ENCODE measurements around the gene PLK2. TPM values are rescaled to one million over a fixed set of nuclear protein-coding genes. Genes with fewer than 3 reads are reported as not detected.

Gene PLK2
- total RNA-seq, 1 donor from 2014 or later, result 18.2 TPM

- Mint-ChIP-seq H3K9me3 (no peaks in the 10 kb centered on the region), H3K27ac (no peak overlapping the region), H3K4me3 (ENCODE audit: low read depth) (no peak overlapping the region), H3K36me3 (ENCODE audit: low read depth) (peaks cover 3% of the 10 kb centered on the region), H3K4me1 (ENCODE audit: low read depth) (peaks cover 1% of the 10 kb centered on the region), H3K27me3 (ENCODE audit: low read depth) (peaks cover 23% of the 10 kb centered on the region)
- DNase-seq (ENCODE audit: low spot score), result no peak
- intact Hi-C loops (cut with micrococcal nuclease), result no loop called here
These were observed 6.6 kb downstream of the PLK2 start for GRCh38 chr5:58453306-58453705.

- Mint-ChIP-seq H3K27me3 (ENCODE audit: low read depth) (peaks cover 18% of the 10 kb centered on the region), H3K4me1 (ENCODE audit: low read depth) (no peaks in the 10 kb centered on the region), H3K36me3 (ENCODE audit: low read depth) (peaks cover 3% of the 10 kb centered on the region), H3K9me3 (no peaks in the 10 kb centered on the region), H3K27ac (no peak overlapping the region), H3K4me3 (ENCODE audit: low read depth) (no peak overlapping the region)
- DNase-seq (ENCODE audit: low spot score), result no peak
- intact Hi-C loops (cut with micrococcal nuclease), result no loop called here
These were observed 7.2 kb downstream of the PLK2 start for GRCh38 chr5:58452566-58453258.

- H3K27ac Mint-ChIP-seq, result no peak overlapping the region
- H3K36me3 Mint-ChIP-seq (ENCODE audit: low read depth), result peaks cover 3% of the 10 kb centered on the region
- H3K4me1 Mint-ChIP-seq (ENCODE audit: low read depth), result no peaks in the 10 kb centered on the region
- intact Hi-C loops (cut with micrococcal nuclease), result no loop called here
- no peak overlapping the region for H3K4me3 Mint-ChIP-seq (ENCODE audit: low read depth)
- H3K27me3 Mint-ChIP-seq (ENCODE audit: low read depth), result peaks cover 12% of the 10 kb centered on the region
- no peak for DNase-seq (ENCODE audit: low spot score)
- no peaks in the 10 kb centered on the region for H3K9me3 Mint-ChIP-seq
These were observed 7.9 kb downstream of the PLK2 start for GRCh38 chr5:58451732-58452565.

- H3K27me3 Mint-ChIP-seq (ENCODE audit: low read depth), result peaks cover 11% of the 10 kb centered on the region
- no peaks in the 10 kb centered on the region for H3K9me3 Mint-ChIP-seq
- no peaks in the 10 kb centered on the region for H3K4me1 Mint-ChIP-seq (ENCODE audit: low read depth)
- intact Hi-C loops (cut with micrococcal nuclease), result no loop called here
- no peak for DNase-seq (ENCODE audit: low spot score)
- no peak overlapping the region for H3K27ac Mint-ChIP-seq
- no peak overlapping the region for H3K4me3 Mint-ChIP-seq (ENCODE audit: low read depth)
- no peaks in the 10 kb centered on the region for H3K36me3 Mint-ChIP-seq (ENCODE audit: low read depth)
These were observed 8.9 kb downstream of the PLK2 start for GRCh38 chr5:58450811-58451629.

- Mint-ChIP-seq H3K9me3 (no peaks in the 10 kb centered on the region), H3K27ac (no peak overlapping the region), H3K36me3 (ENCODE audit: low read depth) (no peaks in the 10 kb centered on the region), H3K4me3 (ENCODE audit: low read depth) (no peak overlapping the region), H3K4me1 (ENCODE audit: low read depth) (no peaks in the 10 kb centered on the region), H3K27me3 (ENCODE audit: low read depth) (peaks cover 9% of the 10 kb centered on the region)
- intact Hi-C loops (cut with micrococcal nuclease), result no loop called here
- no peak for DNase-seq (ENCODE audit: low spot score)
These were observed 9.9 kb downstream of the PLK2 start for GRCh38 chr5:58450018-58450417.

- Mint-ChIP-seq H3K27ac (no peak overlapping the region), H3K27me3 (ENCODE audit: low read depth) (peaks cover 8% of the 10 kb centered on the region), H3K36me3 (ENCODE audit: low read depth) (no peaks in the 10 kb centered on the region), H3K4me1 (ENCODE audit: low read depth) (no peaks in the 10 kb centered on the region), H3K4me3 (ENCODE audit: low read depth) (no peak overlapping the region), H3K9me3 (no peaks in the 10 kb centered on the region)
- no peak for DNase-seq (ENCODE audit: low spot score)
- intact Hi-C loops (cut with micrococcal nuclease), result no loop called here
These were observed 12.7 kb downstream of the PLK2 start for GRCh38 chr5:58447226-58447625.

GRCh38 chr5:58446024-58446423, 13.9 kb downstream of the PLK2 start:
- no peaks in the 10 kb centered on the region for H3K9me3 Mint-ChIP-seq
- H3K27ac Mint-ChIP-seq, result no peak overlapping the region
- H3K27me3 Mint-ChIP-seq (ENCODE audit: low read depth), result peaks cover 7% of the 10 kb centered on the region
- intact Hi-C loops (cut with micrococcal nuclease), result no loop called here
- H3K4me3 Mint-ChIP-seq (ENCODE audit: low read depth), result no peak overlapping the region
- no peaks in the 10 kb centered on the region for H3K36me3 Mint-ChIP-seq (ENCODE audit: low read depth)
- no peaks in the 10 kb centered on the region for H3K4me1 Mint-ChIP-seq (ENCODE audit: low read depth)
- no peak for DNase-seq (ENCODE audit: low spot score)

GRCh38 chr5:58444805-58445204, 15.1 kb downstream of the PLK2 start:
- H3K27ac Mint-ChIP-seq, result no peak overlapping the region
- DNase-seq (ENCODE audit: low spot score), result no peak
- H3K27me3 Mint-ChIP-seq (ENCODE audit: low read depth), result peaks cover 10% of the 10 kb centered on the region
- intact Hi-C loops (cut with micrococcal nuclease), result no loop called here
- no peak overlapping the region for H3K4me3 Mint-ChIP-seq (ENCODE audit: low read depth)
- H3K9me3 Mint-ChIP-seq, result no peaks in the 10 kb centered on the region
- no peaks in the 10 kb centered on the region for H3K4me1 Mint-ChIP-seq (ENCODE audit: low read depth)
- no peaks in the 10 kb centered on the region for H3K36me3 Mint-ChIP-seq (ENCODE audit: low read depth)

GRCh38 chr5:58440901-58441460, 18.9 kb downstream of the PLK2 start:
- intact Hi-C loops (cut with micrococcal nuclease), result no loop called here
- no peak for DNase-seq (ENCODE audit: low spot score)
- Mint-ChIP-seq H3K27me3 (ENCODE audit: low read depth) (peaks cover 14% of the 10 kb centered on the region), H3K27ac (no peak overlapping the region), H3K9me3 (no peaks in the 10 kb centered on the region), H3K36me3 (ENCODE audit: low read depth) (no peaks in the 10 kb centered on the region), H3K4me1 (ENCODE audit: low read depth) (no peaks in the 10 kb centered on the region), H3K4me3 (ENCODE audit: low read depth) (no peak overlapping the region)

GRCh38 chr5:58439094-58439644, 20.7 kb downstream of the PLK2 start:
- H3K27me3 Mint-ChIP-seq (ENCODE audit: low read depth), result peaks cover 17% of the 10 kb centered on the region
- no peak for DNase-seq (ENCODE audit: low spot score)
- no peaks in the 10 kb centered on the region for H3K9me3 Mint-ChIP-seq
- no peaks in the 10 kb centered on the region for H3K4me1 Mint-ChIP-seq (ENCODE audit: low read depth)
- H3K27ac Mint-ChIP-seq, result no peak overlapping the region
- H3K36me3 Mint-ChIP-seq (ENCODE audit: low read depth), result no peaks in the 10 kb centered on the region
- intact Hi-C loops (cut with micrococcal nuclease), result no loop called here
- H3K4me3 Mint-ChIP-seq (ENCODE audit: low read depth), result no peak overlapping the region

- H3K27me3 Mint-ChIP-seq (ENCODE audit: low read depth), result peaks cover 15% of the 10 kb centered on the region
- intact Hi-C loops (cut with micrococcal nuclease), result no loop called here
- H3K4me3 Mint-ChIP-seq (ENCODE audit: low read depth), result no peak overlapping the region
These were observed 22.2 kb downstream of the PLK2 start for GRCh38 chr5:58437661-58438060.

GRCh38 chr5:58431832-58432231, 28.1 kb downstream of the PLK2 start:
- Mint-ChIP-seq H3K27ac (no peak overlapping the region), H3K27me3 (ENCODE audit: low read depth) (peaks cover 6% of the 10 kb centered on the region), H3K4me3 (ENCODE audit: low read depth) (no peak overlapping the region), H3K4me1 (ENCODE audit: low read depth) (no peaks in the 10 kb centered on the region), H3K36me3 (ENCODE audit: low read depth) (no peaks in the 10 kb centered on the region), H3K9me3 (no peaks in the 10 kb centered on the region)
- intact Hi-C loops (cut with micrococcal nuclease), result no loop called here
- no peak for DNase-seq (ENCODE audit: low spot score)

More at GRCh38 chr5:58437661-58438060, 22.2 kb downstream of the PLK2 start:
- Mint-ChIP-seq H3K9me3 (no peaks in the 10 kb centered on the region), H3K36me3 (ENCODE audit: low read depth) (no peaks in the 10 kb centered on the region), H3K27ac (no peak overlapping the region), H3K4me1 (ENCODE audit: low read depth) (no peaks in the 10 kb centered on the region)
- no peak for DNase-seq (ENCODE audit: low spot score)
